Dermis blood vessel endothelial cell (primary cell): Measurements from ENCODE around the gene SLC22A4. TPM values are rescaled to one million over a fixed set of nuclear protein-coding genes. Genes with fewer than 3 reads are reported as not detected.
A peak's percentile ranks its signal among the peaks of the same experiment; 100 is the strongest.

Experiments used
- DNase-seq: peaks from one replicate; pipeline ENCODE4 v3.0.0; 2010
- total RNA-seq: library from RNA; depleted of rRNA; stranded (reverse); fragments of >200 nt; gene quantifications from 2 replicates; pipeline ENCODE4 v1.2.3, GENCODE V29; 2014

SLC22A4 gene
- total RNA-seq, 1 donor from 2014 or later: 4.8 TPM

GRCh38 chr5:132378580-132378979 lies 84.4 kb downstream of the SLC22A4 start:
- DNase-seq: no peak

- DNase-seq: no peak
These were observed 85.9 kb downstream of the SLC22A4 start for GRCh38 chr5:132380047-132380446.

- DNase-seq: no peak
These were observed 86.5 kb downstream of the SLC22A4 start for GRCh38 chr5:132380741-132381140.

- DNase-seq: no peak
These were observed 87.4 kb downstream of the SLC22A4 start for GRCh38 chr5:132381614-132382013.

- no peak for DNase-seq
These were observed 89.1 kb downstream of the SLC22A4 start for GRCh38 chr5:132383261-132383660.

GRCh38 chr5:132383984-132384383 lies 89.8 kb downstream of the SLC22A4 start:
- no peak for DNase-seq

- DNase-seq: no peak
These were observed 90.4 kb downstream of the SLC22A4 start for GRCh38 chr5:132384506-132385050.

GRCh38 chr5:132385326-132386105 lies 91.3 kb downstream of the SLC22A4 start:
- peak; percentile 84 for DNase-seq

GRCh38 chr5:132386644-132387286 lies 92.6 kb downstream of the SLC22A4 start:
- peak; percentile 88 for DNase-seq

GRCh38 chr5:132387640-132388117 lies 93.5 kb downstream of the SLC22A4 start:
- peak; percentile 94 for DNase-seq

GRCh38 chr5:132388244-132389050 lies 94.3 kb downstream of the SLC22A4 start:
- DNase-seq: peak; percentile 84

- no peak for DNase-seq
These were observed 94.8 kb downstream of the SLC22A4 start for GRCh38 chr5:132389051-132389331.

GRCh38 chr5:132389585-132390286 lies 95.5 kb downstream of the SLC22A4 start:
- DNase-seq: peak; percentile 91

- DNase-seq: no peak
These were observed 97.1 kb downstream of the SLC22A4 start for GRCh38 chr5:132391247-132391646.

- no peak for DNase-seq
These were observed 97.7 kb downstream of the SLC22A4 start for GRCh38 chr5:132391870-132392269.

- DNase-seq: no peak
These were observed 98.2 kb downstream of the SLC22A4 start for GRCh38 chr5:132392411-132392810.

GRCh38 chr5:132392978-132393825 lies 99.0 kb downstream of the SLC22A4 start:
- DNase-seq: no peak
